A673 (cell line): ENCODE data around the gene CYP4F11. TPM values are rescaled to one million over a fixed set of nuclear protein-coding genes. Genes with fewer than 3 reads are reported as not detected.
"Not testable (repeated sequence)": the region's sequence is repeated elsewhere in the genome, so short reads cannot be mapped to it uniquely, and the experiment has no call there.

Experiments
- BruUV-seq: library from RNA; stranded (reverse); fragments of 400-500 nt; replicated peaks from 2 replicates; lab custom pipeline; 2021; lab: Mats Ljungman, UMichigan
- CTCF ChIA-PET: fragments of 300-600 bp; sonication (Branson Sonifier 250); formaldehyde crosslinking; loops from one replicate; lab custom pipeline; 2022; ENCODE audit warnings: antibody characterized with exemption; lab: Charles Lee
- POLR2A ChIA-PET: fragments of 300-600 bp; sonication (Branson Sonifier 250); formaldehyde crosslinking; loops from one replicate; lab custom pipeline; 2022; ENCODE audit warnings: antibody characterized with exemption; ENCODE audit not compliant: low non-redundant PET; lab: Charles Lee
- DNase-seq: peaks from one replicate; pipeline ENCODE4 v3.0.0-alpha.2; 2015; ENCODE audit warnings: low spot score
- H3K27ac ChIP-seq: fragments of 200-600 bp; sonication (generic); 2 replicates; pipeline ENCODE4 v1.5.1; 2016; ENCODE audit warnings: mixed run types, low read depth, mild to moderate bottlenecking, mixed read lengths, antibody characterized with exemption, low read length; ENCODE audit not compliant: poor library complexity, severe bottlenecking
- H3K27me3 ChIP-seq: fragments of 200-600 bp; sonication (generic); replicated peaks from 2 replicates; pipeline ENCODE4 v1.6.1; 2017; ENCODE audit warnings: mixed run types, low read depth, mild to moderate bottlenecking, mixed read lengths, antibody characterized with exemption, low read length; ENCODE audit not compliant: insufficient read depth, poor library complexity
- H3K36me3 ChIP-seq: fragments of 200-600 bp; sonication (generic); 2 replicates; pipeline ENCODE4 v1.6.1; 2016; ENCODE audit warnings: mixed run types, mild to moderate bottlenecking, mixed read lengths, antibody characterized with exemption, low read length; ENCODE audit not compliant: insufficient read depth, poor library complexity, severe bottlenecking
- H3K4me1 ChIP-seq: fragments of 200-600 bp; sonication (generic); 2 replicates; pipeline ENCODE4 v1.6.1; 2017; ENCODE audit warnings: mixed run types, mild to moderate bottlenecking, mixed read lengths, antibody characterized with exemption, low read length; ENCODE audit not compliant: insufficient read depth, poor library complexity, severe bottlenecking
- H3K4me3 ChIP-seq: fragments of 200-600 bp; sonication (generic); 2 replicates; pipeline ENCODE4 v1.5.1; 2016; ENCODE audit warnings: low read depth, mixed run types, mild to moderate bottlenecking, mixed read lengths, low read length; ENCODE audit not compliant: poor library complexity, severe bottlenecking
- H3K9me3 ChIP-seq: fragments of 200-600 bp; sonication (generic); 2 replicates; pipeline ENCODE4 v1.6.1; 2016; ENCODE audit warnings: mixed run types, low read depth, mild to moderate bottlenecking, mixed read lengths, antibody characterized with exemption, low read length; ENCODE audit not compliant: poor library complexity, severe bottlenecking
- CTCF ChIP-seq: fragments of 300-800, 200-600 bp; sonication (generic); conservative IDR thresholded peaks from 2 replicates; pipeline ENCODE4 v1.5.1; 2017; ENCODE audit warnings: low read depth, mild to moderate bottlenecking, antibody characterized with exemption, low read length, moderate library complexity, mixed read lengths
- EZH2 ChIP-seq: fragments of 200-600 bp; sonication (generic); IDR thresholded peaks from 2 replicates; pipeline ENCODE4 v1.6.1; 2017; ENCODE audit warnings: borderline replicate concordance, low read depth, mild to moderate bottlenecking, mixed read lengths, antibody characterized with exemption, low read length; ENCODE audit not compliant: poor library complexity, severe bottlenecking
- intact Hi-C: fragments of 100-400 bp; cut with micrococcal nuclease; formaldehyde crosslinking; loops from one replicate; pipeline ENCODE4 v1.10.0; 2022; ENCODE audit not compliant: unreplicated experiment
- total RNA-seq: library from RNA; stranded (reverse); gene quantifications from 2 replicates; pipeline ENCODE4 v1.2.3, GENCODE V29; 2021

The CYP4F11 gene
- total RNA-seq, 1 experiment from 2014 or later = 0.13 TPM

DNA sequence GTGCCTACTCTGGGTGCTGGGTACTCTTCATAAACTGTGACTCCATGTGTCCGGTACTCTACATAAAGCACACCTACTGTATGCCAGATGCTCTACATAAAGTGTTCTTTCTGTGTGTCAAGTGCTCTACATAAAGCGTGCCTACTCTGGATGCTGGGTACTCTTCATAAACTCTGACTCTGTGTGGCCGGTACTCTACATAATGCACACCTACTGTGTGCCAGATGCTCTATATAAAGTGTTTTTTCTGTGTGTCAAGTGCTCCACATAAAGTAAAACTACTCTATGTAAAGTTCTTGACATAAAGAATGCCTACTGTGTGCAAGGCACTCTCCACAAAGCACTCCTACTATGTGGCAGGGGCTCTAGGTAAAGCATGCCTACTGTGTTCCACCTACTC is 1.8 kb upstream of the CYP4F11 start:
- intact Hi-C loops = no loop called here

DNA sequence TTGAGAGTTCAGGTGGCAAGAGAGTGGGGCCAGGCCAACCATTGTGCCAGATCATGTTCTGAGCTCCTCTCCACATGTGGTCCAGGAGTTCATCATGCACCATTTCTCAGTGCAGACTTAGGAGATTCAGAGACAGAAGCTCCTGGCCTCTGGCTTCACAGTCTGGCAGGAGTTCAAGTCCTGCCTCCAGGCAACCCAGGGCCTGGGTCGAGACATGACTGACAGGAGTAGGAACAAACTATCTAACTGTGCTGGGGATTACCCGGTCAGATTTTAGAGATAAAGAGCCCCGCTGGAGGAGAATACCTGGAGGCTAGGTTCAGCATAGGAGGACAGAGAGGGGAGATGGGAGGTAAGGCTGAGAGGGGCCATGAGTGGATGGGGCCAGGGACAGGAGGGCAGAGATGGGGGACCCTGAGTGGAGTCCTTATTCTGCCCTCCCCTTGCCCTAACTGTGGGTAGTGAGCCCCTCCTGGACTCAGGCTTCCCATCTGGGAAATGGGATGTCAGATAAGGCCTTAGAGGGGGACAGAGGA is 906 bp upstream of the CYP4F11 start:
- no TSS peak for BruUV-seq
- Histone ChIP-seq H3K9me3 (no peaks in the 10 kb centered on the region), H3K27ac (no peak overlapping the region), H3K36me3 (no peaks in the 10 kb centered on the region), H3K4me3 (no peak overlapping the region), H3K27me3 (peaks cover 13% of the 10 kb centered on the region), H3K4me1 (no peaks in the 10 kb centered on the region)
- TF ChIP-seq CTCF (no peak), EZH2 (no peak)
- DNase-seq = no peak
- CTCF ChIA-PET = no interaction called here
- POLR2A ChIA-PET = no interaction called here
- intact Hi-C loops = no loop called here

More for the DNA sequence above, 1.8 kb upstream of the CYP4F11 start:
- H3K9me3 ChIP-seq = no peaks in the 10 kb centered on the region
- peaks cover 7% of the 10 kb centered on the region for H3K27me3 ChIP-seq
- ChIA-PET CTCF (no interaction called here), POLR2A (no interaction called here)
- no peak overlapping the region for H3K27ac ChIP-seq
- TF ChIP-seq CTCF (no peak), EZH2 (no peak)
- H3K4me1 ChIP-seq = no peaks in the 10 kb centered on the region
- no TSS peak for BruUV-seq
- H3K36me3 ChIP-seq = no peaks in the 10 kb centered on the region
- no peak overlapping the region for H3K4me3 ChIP-seq
- no peak for DNase-seq

DNA sequence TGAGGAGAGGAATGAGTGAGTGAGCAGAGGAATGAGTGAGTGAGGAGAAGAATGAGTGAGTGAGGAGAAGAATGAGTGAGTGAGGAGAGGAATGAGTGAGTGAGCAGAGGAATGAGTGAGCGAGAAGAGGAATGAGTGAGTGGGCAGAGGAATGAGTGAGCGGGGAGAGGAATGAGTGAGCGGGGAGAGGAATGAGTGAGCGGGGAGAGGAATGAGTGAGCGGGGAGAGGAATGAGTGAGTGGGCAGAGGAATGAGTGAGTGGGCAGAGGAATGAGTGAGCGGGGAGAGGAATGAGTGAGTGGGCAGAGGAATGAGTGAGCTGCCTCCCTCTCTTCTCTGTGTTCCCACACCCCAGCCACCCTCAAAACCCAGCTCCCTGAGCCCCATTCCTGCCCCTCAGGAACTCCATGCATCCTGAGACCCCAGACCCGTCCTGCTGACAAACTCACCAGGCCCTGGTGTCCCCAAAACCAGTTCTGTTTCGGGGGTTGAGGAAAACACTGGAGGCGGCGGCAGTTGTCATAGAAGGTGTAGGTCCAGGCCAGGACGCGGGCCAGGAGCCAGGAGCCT is 483 bp downstream of the CYP4F11 start:
- H3K4me3 ChIP-seq, intact Hi-C loops, BruUV-seq, H3K36me3 ChIP-seq, DNase-seq, H3K27ac ChIP-seq, H3K4me1 ChIP-seq, H3K9me3 ChIP-seq, POLR2A ChIA-PET, CTCF ChIA-PET: not testable (repeated sequence)
- H3K27me3 ChIP-seq = peaks cover 13% of the 10 kb centered on the region

- no peaks in the 10 kb centered on the region for H3K36me3 ChIP-seq
- H3K4me3 ChIP-seq = no peak overlapping the region
- TF ChIP-seq CTCF (no peak), EZH2 (no peak)
- intact Hi-C loops = no loop called here
- POLR2A ChIA-PET = no interaction called here
- H3K9me3 ChIP-seq = no peaks in the 10 kb centered on the region
- CTCF ChIA-PET = no interaction called here
- BruUV-seq = no TSS peak
- DNase-seq = no peak
- H3K27ac ChIP-seq = no peak overlapping the region
- peaks cover 18% of the 10 kb centered on the region for H3K27me3 ChIP-seq
- no peaks in the 10 kb centered on the region for H3K4me1 ChIP-seq
These were observed 6.0 kb downstream of the CYP4F11 start for GRCh38 chr19:15928321-15928720.
